SU-DHL-6 (cell line): ENCODE results near the gene EIF1B.

ENCODE experiments used
- H2AFZ ChIP-seq: fragments of 200-600 bp; sonication (generic); 2 replicates; pipeline ENCODE4 v1.6.1; 2014; ENCODE audit warnings: low read depth, mild to moderate bottlenecking, moderate library complexity, mixed read lengths, antibody characterized with exemption, low read length; ENCODE audit not compliant: severe bottlenecking
- H3F3A ChIP-seq: fragments of 200-600 bp; shearing (Covaris generic); 2 replicates; pipeline ENCODE4 v1.6.0; 2016; ENCODE audit warnings: antibody characterized with exemption, mild to moderate bottlenecking; ENCODE audit not compliant: insufficient read depth
- H3K27ac ChIP-seq: fragments of 200-600 bp; sonication (generic); 2 replicates; pipeline ENCODE4 v1.5.1; 2016; ENCODE audit warnings: low read depth, mild to moderate bottlenecking, low read length, moderate library complexity, mixed read lengths
- H3K27me3 ChIP-seq: fragments of 200-600 bp; sonication (generic), shearing (Covaris generic); 2 replicates; pipeline ENCODE4 v1.6.0; 2014; ENCODE audit warnings: mild to moderate bottlenecking, low read length
- H3K36me3 ChIP-seq: fragments of 200-600 bp; sonication (generic); 2 replicates; pipeline ENCODE4 v1.6.1; 2014; ENCODE audit warnings: mild to moderate bottlenecking, low read length, mixed read lengths
- H3K4me2 ChIP-seq: fragments of 300-600, 200-600 bp; shearing (Covaris generic), sonication (generic); 2 replicates; pipeline ENCODE4 v1.6.0; 2014; ENCODE audit warnings: low read length, low read depth, mild to moderate bottlenecking; ENCODE audit not compliant: poor library complexity, severe bottlenecking
- H3K4me3 ChIP-seq: fragments of 200-600 bp; sonication (generic); 2 replicates; pipeline ENCODE4 v1.5.1; 2014; ENCODE audit warnings: antibody characterized with exemption, low read length, mild to moderate bottlenecking, mixed read lengths; ENCODE audit not compliant: insufficient read depth, poor library complexity, severe bottlenecking
- H3K79me2 ChIP-seq: fragments of 200-600 bp; sonication (generic); 2 replicates; pipeline ENCODE4 v1.6.1; 2014; ENCODE audit warnings: mild to moderate bottlenecking, low read length, moderate library complexity; ENCODE audit not compliant: insufficient read depth
- H3K9ac ChIP-seq: fragments of 200-600 bp; sonication (generic); 2 replicates; pipeline ENCODE4 v1.7.0; 2014; ENCODE audit warnings: mild to moderate bottlenecking, low read length
- H3K9me2 ChIP-seq: fragments of 200-600 bp; sonication (generic); replicated peaks from 2 replicates; pipeline ENCODE4 v1.6.1; 2014; ENCODE audit warnings: low read length; ENCODE audit not compliant: insufficient read depth
- H3K9me3 ChIP-seq: fragments of 200-600 bp; sonication (generic); 2 replicates; pipeline ENCODE4 v1.6.1; 2014; ENCODE audit warnings: low read length, mixed read lengths; ENCODE audit not compliant: insufficient read depth
- H4K20me1 ChIP-seq: fragments of 200-600 bp; sonication (generic); 2 replicates; pipeline ENCODE4 v1.6.1; 2014; ENCODE audit warnings: low read depth, mild to moderate bottlenecking, antibody characterized with exemption, low read length, moderate library complexity, mixed read lengths
- CTCF ChIP-seq: fragments of 200-600 bp; sonication (generic); IDR thresholded peaks from one replicate; pipeline ENCODE4 v1.5.1; 2017; ENCODE audit warnings: antibody characterized with exemption, mild to moderate bottlenecking, low read length, moderate library complexity; ENCODE audit not compliant: insufficient read depth, poor library complexity, severe bottlenecking
- EZH2phosphoT487 ChIP-seq: fragments of 200-600 bp; sonication (generic), shearing (Covaris generic); conservative IDR thresholded peaks from 2 replicates; pipeline ENCODE4 v1.6.1; 2018; ENCODE audit warnings: mild to moderate bottlenecking, antibody characterized with exemption, low read length, moderate library complexity, mixed read lengths

Gene EIF1B

GRCh38 chr3:40358454-40358853 is 48.9 kb downstream of the EIF1B start:
- no peaks in the 10 kb centered on the region for H3K36me3 ChIP-seq
- H3K9me2 ChIP-seq: no peaks in the 10 kb centered on the region
- no peak overlapping the region for H2AFZ ChIP-seq
- H3K79me2 ChIP-seq: no peaks in the 10 kb centered on the region
- H3K4me3 ChIP-seq: no peak overlapping the region
- H3F3A ChIP-seq: no peaks in the 10 kb centered on the region
- no peak overlapping the region for H3K9ac ChIP-seq
- H3K27ac ChIP-seq: no peak overlapping the region
- no peak overlapping the region for H3K4me2 ChIP-seq
- H3K27me3 ChIP-seq: no peaks in the 10 kb centered on the region
- no peaks in the 10 kb centered on the region for H4K20me1 ChIP-seq
- no peak for TF ChIP-seq EZH2phosphoT487
- no peak for TF ChIP-seq CTCF
- no peaks in the 10 kb centered on the region for H3K9me3 ChIP-seq
